Stomach (tissue), 4 donors: ENCODE results near the gene CENATAC.

Experiments
- EP300 ChIP-seq: sonication (generic); formaldehyde crosslinking; IDR thresholded peaks from one replicate; pipeline ENCODE4 v1.6.1; 2017; ENCODE audit warnings: antibody characterized with exemption
- TF ChIP-seq, protein P1 (sequence below), 7 experiments: fragments of 450-650 bp in 4 of 7; fragments of 200-600 bp in 3 of 7; sonication (generic) in 3 of 7; IDR thresholded peaks; one replicate each; pipeline ENCODE4 v1.5.1; 2016 to 2019; ENCODE audit warnings: antibody characterized with exemption in 7 of 7, control low read depth in 2 of 7, mild to moderate bottlenecking in 1 of 7

DNA sequence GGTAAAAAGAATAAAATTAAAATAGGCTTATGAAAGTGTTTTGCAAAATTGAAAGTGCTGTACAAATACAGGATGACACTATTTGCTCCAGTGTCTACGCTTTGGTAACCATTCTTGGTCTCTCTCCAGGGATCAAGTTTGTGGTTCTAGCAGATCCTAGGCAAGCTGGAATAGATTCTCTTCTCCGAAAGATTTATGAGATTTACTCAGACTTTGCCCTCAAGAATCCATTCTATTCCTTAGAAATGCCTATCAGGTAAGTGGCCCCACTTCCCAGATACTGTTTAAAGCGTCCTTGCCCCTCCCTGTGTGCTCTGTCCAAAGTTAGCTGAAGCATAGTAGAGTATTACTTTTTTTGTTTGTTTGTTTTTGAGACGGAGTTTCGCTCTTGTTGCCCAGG lies 23.7 kb downstream of the CENATAC start:
- TF ChIP-seq, protein P1, sequence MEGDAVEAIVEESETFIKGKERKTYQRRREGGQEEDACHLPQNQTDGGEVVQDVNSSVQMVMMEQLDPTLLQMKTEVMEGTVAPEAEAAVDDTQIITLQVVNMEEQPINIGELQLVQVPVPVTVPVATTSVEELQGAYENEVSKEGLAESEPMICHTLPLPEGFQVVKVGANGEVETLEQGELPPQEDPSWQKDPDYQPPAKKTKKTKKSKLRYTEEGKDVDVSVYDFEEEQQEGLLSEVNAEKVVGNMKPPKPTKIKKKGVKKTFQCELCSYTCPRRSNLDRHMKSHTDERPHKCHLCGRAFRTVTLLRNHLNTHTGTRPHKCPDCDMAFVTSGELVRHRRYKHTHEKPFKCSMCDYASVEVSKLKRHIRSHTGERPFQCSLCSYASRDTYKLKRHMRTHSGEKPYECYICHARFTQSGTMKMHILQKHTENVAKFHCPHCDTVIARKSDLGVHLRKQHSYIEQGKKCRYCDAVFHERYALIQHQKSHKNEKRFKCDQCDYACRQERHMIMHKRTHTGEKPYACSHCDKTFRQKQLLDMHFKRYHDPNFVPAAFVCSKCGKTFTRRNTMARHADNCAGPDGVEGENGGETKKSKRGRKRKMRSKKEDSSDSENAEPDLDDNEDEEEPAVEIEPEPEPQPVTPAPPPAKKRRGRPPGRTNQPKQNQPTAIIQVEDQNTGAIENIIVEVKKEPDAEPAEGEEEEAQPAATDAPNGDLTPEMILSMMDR (IDR thresholded peaks at IDR 0.05), result no peak
- TF ChIP-seq EP300, result no peak
